ENCODE data around the gene ZNF688.
A peak's percentile ranks its signal among the peaks of the same experiment; 100 is the strongest.

Gene ZNF688

GRCh38 chr16:30561089-30561816, 10.3 kb downstream of the ZNF688 start:
- TF ChIP-seq CTCF (IDR thresholded peaks at IDR 0.05) = no peak
- TF ChIP-seq ZFX (IDR thresholded peaks at IDR 0.05; ENCODE audit: borderline replicate concordance) = no peak
- H3K27ac ChIP-seq = peak overlapping the region; percentile 66

- H3K27ac ChIP-seq = peak overlapping the region; percentile 94
- TF ChIP-seq ZFX (IDR thresholded peaks at IDR 0.05; ENCODE audit: borderline replicate concordance) (no peak), CTCF (IDR thresholded peaks at IDR 0.05) (no peak)
Observed at GRCh38 chr16:30559690-30560089, 11.8 kb downstream of the ZNF688 start.

GRCh38 chr16:30558789-30559377, 12.6 kb downstream of the ZNF688 start:
- peak overlapping the region; percentile 94 for H3K27ac ChIP-seq
- TF ChIP-seq ZFX (IDR thresholded peaks at IDR 0.05; ENCODE audit: borderline replicate concordance) = no peak
- no peak for TF ChIP-seq CTCF (IDR thresholded peaks at IDR 0.05)

- peak within 1 kb of the TSS; percentile 94 for H3K27ac ChIP-seq
- TF ChIP-seq ZFX (IDR thresholded peaks at IDR 0.05; ENCODE audit: borderline replicate concordance) (no peak), CTCF (IDR thresholded peaks at IDR 0.05) (0 out of 2 replicates have a peak, but pooled peaks have one; percentile 10)
Observed at GRCh38 chr16:30557957-30558788, 13.3 kb downstream of the ZNF688 start, which contains the start of gene ZNF764. TSS of gene ZNF764 (minus strand) at chr16:30558374. CDS start at chr16:30558182, 192 bp downstream.

GRCh38 chr16:30557707-30557956, 13.9 kb downstream of the ZNF688 start:
- no peak for TF ChIP-seq ZFX (IDR thresholded peaks at IDR 0.05; ENCODE audit: borderline replicate concordance)
- no peak for TF ChIP-seq CTCF (IDR thresholded peaks at IDR 0.05)
- H3K27ac ChIP-seq = peak overlapping the region; percentile 94

- H3K27ac ChIP-seq = peak overlapping the region; percentile 94
- TF ChIP-seq CTCF (IDR thresholded peaks at IDR 0.05) = no peak
- TF ChIP-seq ZFX (IDR thresholded peaks at IDR 0.05; ENCODE audit: borderline replicate concordance) = no peak
Observed at GRCh38 chr16:30556125-30556473, 15.4 kb downstream of the ZNF688 start.

Measured in 22Rv1 (cell line).